HL-60 (cell line): ENCODE results near the gene KRT33A.

ENCODE experiments used
- DNase-seq, 2 experiments: peaks; one replicate each; pipeline ENCODE4 v3.0.0-alpha.2; 2010 to 2020; ENCODE audit warnings: low read depth in 1 of 2, low spot score in 1 of 2
- H3K27ac ChIP-seq: fragments of 250-450 bp; sonication (Bioruptor Pico); replicated peaks from 2 replicates; pipeline ENCODE4 v1.5.1; 2020; ENCODE audit warnings: mild to moderate bottlenecking, moderate library complexity
- H3K27me3 ChIP-seq: fragments of 250-450 bp; sonication (Bioruptor Pico); 2 replicates; pipeline ENCODE4 v1.5.1; 2021; ENCODE audit warnings: mild to moderate bottlenecking, moderate library complexity; ENCODE audit not compliant: insufficient read depth, poor library complexity, severe bottlenecking
- H3K4me3 ChIP-seq: replicated peaks from 2 replicates; pipeline ENCODE4 v1.5.1; 2011; ENCODE audit warnings: mild to moderate bottlenecking, control low read depth, low read length; ENCODE audit not compliant: insufficient read depth
- CTCF ChIP-seq: IDR thresholded peaks from one replicate; pipeline ENCODE4 v1.5.1; 2011; ENCODE audit warnings: low read length, control low read depth, inconsistent platforms; ENCODE audit not compliant: insufficient read depth
- GABPA ChIP-seq: IDR thresholded peaks from 2 replicates; pipeline ENCODE4 v1.6.1; 2012; ENCODE audit warnings: low read depth
- POLR2AphosphoS5 ChIP-seq: IDR thresholded peaks from 2 replicates; pipeline ENCODE4 v1.6.1; 2012; ENCODE audit warnings: low read depth
- SPI1 ChIP-seq: IDR thresholded peaks from 2 replicates; pipeline ENCODE4 v1.6.1; 2012; ENCODE audit warnings: low read depth, mild to moderate bottlenecking, borderline replicate concordance
- TF ChIP-seq, protein P1 (sequence below): IDR thresholded peaks from 2 replicates; pipeline ENCODE4 v1.6.1; 2012; ENCODE audit warnings: low read depth; ENCODE audit not compliant: insufficient replicate concordance

The KRT33A gene

GRCh38 chr17:41338961-41339485, 11.6 kb downstream of the KRT33A start:
- Histone ChIP-seq H3K4me3 (no peak overlapping the region), H3K27ac (no peak overlapping the region), H3K27me3 (peaks cover 4% of the 10 kb centered on the region)
- no peak for DNase-seq
- TF ChIP-seq, protein P1, sequence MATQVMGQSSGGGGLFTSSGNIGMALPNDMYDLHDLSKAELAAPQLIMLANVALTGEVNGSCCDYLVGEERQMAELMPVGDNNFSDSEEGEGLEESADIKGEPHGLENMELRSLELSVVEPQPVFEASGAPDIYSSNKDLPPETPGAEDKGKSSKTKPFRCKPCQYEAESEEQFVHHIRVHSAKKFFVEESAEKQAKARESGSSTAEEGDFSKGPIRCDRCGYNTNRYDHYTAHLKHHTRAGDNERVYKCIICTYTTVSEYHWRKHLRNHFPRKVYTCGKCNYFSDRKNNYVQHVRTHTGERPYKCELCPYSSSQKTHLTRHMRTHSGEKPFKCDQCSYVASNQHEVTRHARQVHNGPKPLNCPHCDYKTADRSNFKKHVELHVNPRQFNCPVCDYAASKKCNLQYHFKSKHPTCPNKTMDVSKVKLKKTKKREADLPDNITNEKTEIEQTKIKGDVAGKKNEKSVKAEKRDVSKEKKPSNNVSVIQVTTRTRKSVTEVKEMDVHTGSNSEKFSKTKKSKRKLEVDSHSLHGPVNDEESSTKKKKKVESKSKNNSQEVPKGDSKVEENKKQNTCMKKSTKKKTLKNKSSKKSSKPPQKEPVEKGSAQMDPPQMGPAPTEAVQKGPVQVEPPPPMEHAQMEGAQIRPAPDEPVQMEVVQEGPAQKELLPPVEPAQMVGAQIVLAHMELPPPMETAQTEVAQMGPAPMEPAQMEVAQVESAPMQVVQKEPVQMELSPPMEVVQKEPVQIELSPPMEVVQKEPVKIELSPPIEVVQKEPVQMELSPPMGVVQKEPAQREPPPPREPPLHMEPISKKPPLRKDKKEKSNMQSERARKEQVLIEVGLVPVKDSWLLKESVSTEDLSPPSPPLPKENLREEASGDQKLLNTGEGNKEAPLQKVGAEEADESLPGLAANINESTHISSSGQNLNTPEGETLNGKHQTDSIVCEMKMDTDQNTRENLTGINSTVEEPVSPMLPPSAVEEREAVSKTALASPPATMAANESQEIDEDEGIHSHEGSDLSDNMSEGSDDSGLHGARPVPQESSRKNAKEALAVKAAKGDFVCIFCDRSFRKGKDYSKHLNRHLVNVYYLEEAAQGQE = no peak

GRCh38 chr17:41335747-41336146, 14.9 kb downstream of the KRT33A start:
- H3K27ac ChIP-seq = no peak overlapping the region
- TF ChIP-seq POLR2AphosphoS5 = no peak
- peaks cover 5% of the 10 kb centered on the region for H3K27me3 ChIP-seq
- H3K4me3 ChIP-seq = no peak overlapping the region
- no peak for DNase-seq

- peak in 1 of 2 experiments; percentile 7 for DNase-seq
- Histone ChIP-seq H3K4me3 (no peak overlapping the region), H3K27ac (no peak overlapping the region), H3K27me3 (peaks cover 5% of the 10 kb centered on the region)
- TF ChIP-seq SPI1 (peak; percentile 72; the same call in 1 of the 2 replicates), CTCF (no peak)
These were observed 16.0 kb downstream of the KRT33A start for GRCh38 chr17:41334385-41335305.

DNA sequence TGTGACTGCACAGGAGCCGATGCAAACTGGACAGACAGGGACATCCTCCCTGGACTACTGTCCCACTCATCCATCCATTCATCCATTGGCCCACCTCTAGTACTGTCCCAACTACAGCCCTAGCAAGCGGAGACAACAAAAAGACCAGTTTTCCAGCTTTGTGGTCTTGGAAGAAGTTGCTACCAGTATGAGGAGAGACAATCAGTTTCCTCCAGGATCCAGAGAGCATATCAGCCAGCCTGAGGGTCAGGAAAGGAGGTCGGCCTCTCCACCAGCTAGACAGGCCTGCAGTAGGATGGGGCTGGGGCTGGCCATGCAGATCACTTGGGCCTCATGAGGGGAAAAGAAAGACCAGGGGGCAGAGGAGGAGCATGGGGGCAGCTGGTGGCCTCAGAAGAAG, 16.8 kb downstream of the KRT33A start:
- DNase-seq = no peak
- no peak overlapping the region for H3K4me3 ChIP-seq
- H3K27ac ChIP-seq = no peak overlapping the region
- peaks cover 3% of the 10 kb centered on the region for H3K27me3 ChIP-seq
- TF ChIP-seq GABPA (no peak), POLR2AphosphoS5 (no peak), SPI1 (no peak)
- TF ChIP-seq, protein P1 = no peak

DNA sequence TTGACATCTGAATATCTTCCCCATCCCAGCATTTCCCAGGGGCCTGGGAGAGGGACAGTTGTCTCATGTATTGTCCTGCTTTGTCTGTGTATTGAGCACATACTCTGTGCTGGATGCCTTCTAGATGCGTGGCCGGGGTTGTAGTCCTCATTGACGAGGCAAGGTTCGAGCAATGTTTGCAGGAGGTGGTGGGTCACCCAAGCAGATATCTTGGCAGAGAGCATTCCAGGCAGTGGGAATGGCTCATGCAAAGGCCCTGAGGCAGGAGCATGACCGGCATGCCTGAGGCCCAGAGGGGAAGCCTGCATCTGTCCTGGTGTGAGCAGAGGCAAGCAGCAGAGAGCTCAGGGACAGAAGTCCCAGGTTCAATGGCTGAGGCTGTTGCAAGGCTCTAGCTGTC, 17.5 kb downstream of the KRT33A start:
- peaks cover 2% of the 10 kb centered on the region for H3K27me3 ChIP-seq
- DNase-seq = no peak
- no peak overlapping the region for H3K27ac ChIP-seq
- H3K4me3 ChIP-seq = no peak overlapping the region
- TF ChIP-seq GABPA (no peak), POLR2AphosphoS5 (no peak), SPI1 (no peak), CTCF (no peak)
- TF ChIP-seq, protein P1 = no peak
